Gastrocnemius medialis (tissue), 4 donors: ENCODE measurements around the gene PLRG1.

ENCODE experiments used
- CTCF ChIP-seq, 5 experiments: fragments of 450-650 bp in 3 of 5; fragments of 200-600 bp in 2 of 5; sonication (generic) in 2 of 5; IDR thresholded peaks in 4 of 5; conservative IDR thresholded peaks in 1 of 5; 1 replicate in 4 of 5; 2 replicates in 1 of 5; pipeline ENCODE4 v1.5.1; 2016 to 2019; ENCODE audit warnings: antibody characterized with exemption in 5 of 5, mild to moderate bottlenecking in 3 of 5, moderate library complexity in 3 of 5
- POLR2A ChIP-seq, 2 donors: fragments of 450-650 bp; IDR thresholded peaks; one replicate each; pipeline ENCODE4 v1.6.1; 2017; ENCODE audit warnings: antibody characterized with exemption in 2 of 2, mild to moderate bottlenecking in 2 of 2, moderate library complexity in 2 of 2

GRCh38 chr4:154551872-154552686 lies 1.9 kb upstream of the PLRG1 start:
- peak; percentile 46 to 84 (median 70) for TF ChIP-seq CTCF (IDR thresholded peaks at IDR 0.05 in 4 of 5, conservative IDR thresholded peaks at IDR 0.05 in 1 of 5)
- no peak for TF ChIP-seq POLR2A (IDR thresholded peaks at IDR 0.05)
